GM18502 (cell line): ENCODE results near the gene NELFCD.

Experiments
- ATAC-seq: cut with Tn5 transposase; IDR thresholded peaks from one replicate; pipeline ENCODE4 v1.9.1; 2021; ENCODE audit warnings: mild to moderate bottlenecking; ENCODE audit not compliant: unreplicated experiment, poor library complexity

NELFCD gene

GRCh38 chr20:58991715-58992114 is 10.7 kb downstream of the NELFCD start:
- no peak for ATAC-seq

DNA sequence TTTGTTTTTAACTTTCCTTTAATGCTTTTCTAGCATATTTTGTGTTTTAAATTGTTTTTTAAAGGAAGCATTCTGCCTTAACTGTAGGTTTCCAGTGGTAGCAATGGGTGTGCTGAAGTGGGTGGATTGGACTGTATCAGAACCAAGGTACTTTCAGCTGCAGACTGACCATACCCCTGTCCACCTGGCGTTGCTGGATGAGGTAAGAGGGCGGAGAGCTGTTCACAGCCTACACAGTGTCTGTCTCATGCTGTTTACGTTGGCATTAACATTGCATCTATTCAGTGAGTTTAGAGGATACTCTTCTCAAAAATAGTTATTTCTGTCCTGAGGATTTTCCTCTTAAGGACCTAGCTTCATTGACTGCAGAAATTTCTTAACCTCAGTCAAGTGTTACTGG is 11.9 kb downstream of the NELFCD start:
- no peak for ATAC-seq

DNA sequence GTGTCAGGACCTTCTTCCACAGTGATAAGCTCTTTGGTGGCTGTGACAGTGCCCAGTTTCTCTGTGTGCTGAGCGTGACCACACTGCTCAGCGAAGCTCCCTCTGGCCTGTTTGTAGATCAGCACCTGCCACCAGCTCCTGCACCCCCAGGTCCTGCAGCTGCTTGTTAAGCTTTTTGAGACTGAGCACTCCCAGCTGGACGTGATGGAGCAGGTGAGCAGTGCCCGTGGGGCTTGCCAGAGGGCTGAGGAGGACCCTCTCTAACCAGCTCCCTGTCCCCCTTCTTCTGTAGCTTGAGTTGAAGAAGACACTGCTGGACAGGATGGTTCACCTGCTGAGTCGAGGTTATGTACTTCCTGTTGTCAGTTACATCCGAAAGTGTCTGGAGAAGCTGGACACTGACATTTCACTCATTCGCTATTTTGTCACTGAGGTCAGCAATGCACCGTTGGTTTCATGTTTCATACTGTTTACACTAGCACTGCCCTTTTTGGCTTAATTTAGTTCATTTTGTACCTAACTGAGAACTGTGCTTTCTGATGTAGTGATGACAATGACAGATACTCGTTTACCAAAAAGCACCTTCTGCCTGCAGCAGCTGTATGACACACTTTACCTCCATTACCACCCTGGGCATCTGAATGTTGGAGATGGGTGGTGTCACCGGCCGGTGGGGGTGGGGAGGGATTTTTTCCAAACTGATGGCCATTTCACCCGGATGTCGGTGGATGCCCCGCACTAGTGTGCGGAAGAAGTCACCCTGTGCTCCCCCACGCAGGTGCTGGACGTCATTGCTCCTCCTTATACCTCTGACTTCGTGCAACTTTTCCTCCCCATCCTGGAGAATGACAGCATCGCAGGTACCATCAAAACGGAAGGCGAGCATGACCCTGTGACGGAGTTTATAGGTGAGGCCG is 12.5 kb downstream of the NELFCD start:
- no peak for ATAC-seq

DNA sequence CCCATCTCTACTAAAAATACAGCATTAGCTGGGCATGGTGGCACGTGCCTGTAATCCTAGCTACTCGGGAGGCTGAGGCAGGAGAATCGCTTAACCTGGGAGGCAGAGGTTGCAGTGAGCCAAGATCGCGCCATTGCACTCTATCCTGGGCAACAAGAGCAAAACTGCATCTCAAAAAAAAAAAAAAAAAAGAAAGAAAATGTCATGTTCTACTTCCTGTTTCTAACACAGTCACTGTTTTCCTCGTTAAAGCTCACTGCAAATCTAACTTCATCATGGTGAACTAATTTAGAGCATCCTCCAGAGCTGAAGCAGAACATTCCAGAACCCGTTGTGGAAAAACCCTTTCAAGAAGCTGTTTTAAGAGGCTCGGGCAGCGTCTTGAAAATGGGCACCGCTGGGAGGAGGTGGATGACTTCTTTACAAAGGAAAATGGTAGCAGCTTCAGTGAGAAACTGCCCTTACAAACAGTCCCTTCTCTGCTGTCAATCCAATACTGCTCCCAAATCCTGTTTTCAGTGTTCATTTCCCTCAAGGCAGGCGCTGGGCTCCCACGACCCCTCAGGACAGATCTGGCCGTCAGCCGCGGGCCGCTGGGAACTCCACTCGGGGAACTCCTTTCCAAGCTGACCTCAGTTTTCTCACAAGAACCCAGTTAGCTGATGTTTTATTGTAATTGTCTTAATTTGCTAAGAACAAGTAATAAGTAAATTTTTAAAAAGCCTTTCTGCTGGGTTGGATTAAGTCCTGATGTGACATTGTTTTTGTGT is 13.5 kb downstream of the NELFCD start:
- ATAC-seq: no peak

DNA sequence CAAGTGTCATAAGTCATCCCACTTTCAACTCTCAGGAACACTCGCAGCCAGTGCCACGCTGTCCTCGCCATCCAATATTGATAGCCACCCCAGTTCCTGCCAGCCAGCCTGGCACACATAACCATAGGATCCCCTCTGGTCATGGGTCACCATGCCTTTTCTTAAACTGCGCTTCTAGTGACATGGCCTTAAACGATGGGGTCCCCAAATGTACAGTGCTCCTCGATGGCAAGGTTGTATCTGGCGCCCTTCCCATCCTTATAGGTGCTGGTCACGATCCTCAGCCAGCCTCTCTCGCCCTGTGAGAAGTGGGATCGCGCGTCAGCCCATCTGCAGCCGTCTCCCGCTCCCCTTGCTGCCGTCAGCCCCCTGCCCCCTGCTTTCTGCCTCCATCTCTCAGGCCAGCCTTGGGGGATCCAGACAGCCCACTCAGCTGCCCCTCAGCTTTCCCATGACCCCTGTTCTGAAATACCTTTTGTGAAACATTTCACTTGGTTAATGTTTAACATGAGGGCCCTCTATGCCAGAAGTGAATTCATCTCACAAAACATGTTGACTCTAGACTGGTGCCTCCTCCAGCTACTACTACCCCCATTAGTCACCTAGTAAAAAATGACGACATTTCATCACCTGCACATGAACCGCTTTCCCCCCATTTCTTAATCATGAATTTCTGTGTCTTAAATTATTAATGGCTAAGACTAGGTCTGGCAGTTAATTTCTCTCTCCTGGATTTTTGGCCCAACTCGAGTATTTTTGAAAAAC is 14.6 kb downstream of the NELFCD start:
- no peak for ATAC-seq

DNA sequence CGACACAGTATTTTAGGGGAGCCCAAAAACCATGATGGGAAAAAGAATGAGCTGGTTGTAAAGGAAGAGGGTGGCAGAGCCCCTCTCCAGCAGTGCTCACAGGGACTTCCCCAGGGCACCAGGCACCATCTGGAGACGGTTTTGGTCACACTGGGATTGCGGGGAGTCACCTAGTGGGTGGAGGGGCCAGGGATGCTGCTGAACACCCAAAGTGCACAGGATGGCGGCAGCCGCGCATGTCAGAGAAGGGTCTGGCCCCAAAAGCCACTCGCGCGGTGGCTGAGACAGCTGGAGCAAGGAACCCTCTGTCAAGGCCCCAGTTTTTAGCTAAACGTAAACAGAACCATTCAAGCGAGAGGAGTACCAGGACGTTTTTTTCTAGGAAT is 15.2 kb downstream of the NELFCD start:
- ATAC-seq: no peak

GRCh38 chr20:58997141-58997770 is 16.2 kb downstream of the NELFCD start:
- ATAC-seq: no peak

- ATAC-seq: no peak
Measured at GRCh38 chr20:58998656-58999055, 17.6 kb downstream of the NELFCD start.

DNA sequence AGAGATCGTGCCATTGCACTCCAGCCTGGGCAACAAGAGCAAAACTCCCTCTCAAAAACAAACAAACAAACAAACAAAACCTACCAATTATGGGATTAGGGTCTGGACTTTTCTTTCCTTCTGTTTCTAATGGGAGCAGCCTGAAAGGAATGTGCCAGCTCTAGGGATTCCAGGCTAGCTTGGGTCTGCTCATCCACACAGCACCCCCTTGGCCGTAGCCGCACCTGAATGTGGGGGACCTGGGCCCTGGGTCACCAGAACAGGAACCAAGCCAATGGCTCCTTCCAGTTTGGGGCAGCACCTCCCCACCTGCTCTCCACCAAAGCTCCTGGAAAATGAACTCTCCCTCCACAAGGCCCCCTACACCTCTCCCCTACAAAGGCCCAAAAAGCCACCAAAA is 19.3 kb downstream of the NELFCD start:
- ATAC-seq: no peak

GRCh38 chr20:59001068-59001448 is 20.0 kb downstream of the NELFCD start:
- no peak for ATAC-seq

DNA sequence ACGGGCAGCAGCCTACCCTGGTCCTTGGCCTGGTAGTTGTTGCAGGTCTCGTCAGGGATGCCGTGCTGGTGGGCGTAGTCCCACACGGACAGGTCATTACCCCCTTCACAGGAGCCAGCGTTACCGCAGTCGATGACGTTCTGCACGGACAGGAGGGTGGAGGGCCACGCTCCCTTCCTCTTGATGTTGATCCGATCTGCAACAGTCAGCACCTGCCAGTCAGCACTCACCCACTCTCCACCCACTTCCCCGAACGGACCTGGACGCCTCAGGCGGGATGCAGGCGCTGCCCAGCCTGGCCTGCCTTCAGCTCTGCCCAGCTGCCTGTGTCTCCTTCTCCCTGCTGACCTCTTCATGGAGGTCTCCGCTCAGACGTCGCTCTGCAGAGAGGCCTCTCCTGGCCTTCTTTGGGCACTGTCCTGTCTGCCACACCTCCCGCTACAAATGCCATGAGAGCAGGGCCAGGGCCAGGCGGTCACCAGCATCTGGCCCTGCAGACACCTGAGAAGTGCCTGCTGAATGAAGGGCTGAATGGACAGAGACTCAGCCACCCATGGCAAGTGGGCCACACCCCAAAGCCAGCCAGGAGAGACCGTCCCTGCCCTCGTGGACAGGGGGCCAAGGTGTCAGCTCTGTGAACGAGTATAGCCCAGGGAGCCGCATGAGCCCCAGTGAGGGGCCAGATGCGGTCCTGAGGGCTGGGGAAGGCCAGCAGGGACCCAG is 20.6 kb downstream of the NELFCD start:
- no peak for ATAC-seq

GRCh38 chr20:59002388-59002787 is 21.3 kb downstream of the NELFCD start:
- no peak for ATAC-seq

GRCh38 chr20:59002874-59003399 is 21.9 kb downstream of the NELFCD start:
- ATAC-seq: no peak

DNA sequence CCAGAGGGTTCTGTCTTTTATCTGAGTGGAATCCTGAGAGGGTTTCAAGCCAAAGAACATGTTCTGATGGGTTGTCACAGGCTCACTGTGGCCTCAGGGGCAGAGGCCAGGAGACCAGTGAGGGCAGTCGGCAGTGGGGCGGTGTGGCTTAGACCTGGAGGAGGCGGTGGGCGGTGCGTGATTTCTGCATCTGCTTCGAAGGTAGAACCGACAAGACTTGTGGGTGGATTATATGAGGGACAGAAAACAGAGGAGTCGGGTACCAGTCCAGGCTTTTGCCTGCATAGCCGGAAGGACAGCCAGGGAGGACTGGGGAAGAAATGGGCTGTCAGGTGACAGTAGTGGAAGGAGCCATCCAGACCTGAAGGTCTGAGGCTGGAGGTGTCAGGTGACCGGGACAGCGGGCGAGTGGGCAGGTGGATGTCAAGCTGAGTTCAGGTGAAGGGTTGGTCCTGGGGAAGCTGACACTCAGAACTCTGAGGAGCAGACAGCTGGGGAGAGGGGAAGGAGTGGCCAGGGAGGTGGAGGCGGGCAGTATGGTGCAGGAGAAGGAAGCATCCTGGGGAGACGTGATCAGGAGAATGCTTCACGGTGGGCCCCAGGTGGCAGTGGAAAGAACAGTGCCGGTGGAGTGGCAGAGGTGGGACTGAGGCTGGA is 22.9 kb downstream of the NELFCD start:
- ATAC-seq: no peak

DNA sequence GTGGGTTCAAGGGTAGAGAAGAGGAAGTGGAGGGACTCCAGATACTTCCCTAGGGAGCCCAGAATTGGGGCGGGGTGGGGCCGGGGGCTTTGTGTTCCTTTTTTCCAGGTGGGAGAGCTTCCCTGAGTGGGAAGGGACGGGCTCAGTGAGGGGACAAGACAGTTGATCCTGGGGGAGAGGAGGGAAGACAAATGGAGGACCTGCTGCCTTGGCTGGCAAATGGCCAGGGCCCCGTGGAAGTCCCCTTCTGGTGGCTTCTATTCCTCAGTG is 23.4 kb downstream of the NELFCD start:
- ATAC-seq: no peak

- ATAC-seq: peak; percentile 61
Measured at GRCh38 chr20:59004763-59005522, 23.9 kb downstream of the NELFCD start.

- ATAC-seq: no peak
Measured at GRCh38 chr20:59005523-59006166, 24.6 kb downstream of the NELFCD start.
